Muscle of arm (tissue), 14 donors: ENCODE data around the gene AQP1. TPM values are rescaled to one million over a fixed set of nuclear protein-coding genes. Genes with fewer than 3 reads are reported as not detected.

Experiments used
- DNase-seq: peaks from one replicate; pipeline ENCODE4 v3.0.0-alpha.2; 2013
- long read RNA-seq, 11 donors: transcript quantifications; one replicate each; lab custom pipeline, GENCODE V29; 2026
- polyA plus RNA-seq, 12 donors: library from polyadenylated mRNA; unstranded; fragments of 120-200 nt; gene quantifications; one replicate each; pipeline ENCODE4 v1.2.1, GENCODE V29; 2013; ENCODE audit not compliant: insufficient read length in 12 of 12

Gene AQP1
- polyA plus RNA-seq, result 100 to 1,000 TPM in 5 of 12 donors, 10 to 100 TPM in 6, not detected in 1; 76.8 to 135 (median 91.9) TPM
- long read RNA-seq, donor 1, partial matches to known transcripts, result 0 of 4 reads
- long read RNA-seq, donor 1, other reads (novel, unspliced or antisense), result 0 of 4 reads
- long read RNA-seq, donor 2, transcript AQP1-201 (4 exons, 2,913 nt), result major isoform, 31 of 59 reads
- long read RNA-seq, donor 2, partial matches to known transcripts, result 27 of 59 reads
- long read RNA-seq, donor 2, other reads (novel, unspliced or antisense), result 0 of 59 reads
- long read RNA-seq, donor 3, transcript AQP1-201 (4 exons, 2,913 nt), result major isoform, 11 of 13 reads
- long read RNA-seq, donor 3, partial matches to known transcripts, result 0 of 13 reads
- long read RNA-seq, donor 3, other reads (novel, unspliced or antisense), result 0 of 13 reads
- long read RNA-seq, donor 4, partial matches to known transcripts, result 0 of 3 reads
- long read RNA-seq, donor 4, other reads (novel, unspliced or antisense), result 0 of 3 reads
- long read RNA-seq, donor 5, transcript AQP1-201 (4 exons, 2,913 nt), result major isoform, 33 of 36 reads
- long read RNA-seq, donor 5, partial matches to known transcripts, result 0 of 36 reads
- long read RNA-seq, donor 5, other reads (novel, unspliced or antisense), result 0 of 36 reads
- long read RNA-seq, donor 6, transcript AQP1-201 (4 exons, 2,913 nt), result major isoform, 13 of 13 reads
- long read RNA-seq, donor 6, partial matches to known transcripts, result 0 of 13 reads
- long read RNA-seq, donor 6, other reads (novel, unspliced or antisense), result 0 of 13 reads
- long read RNA-seq, donor 7, transcript AQP1-201 (4 exons, 2,913 nt), result major isoform, 22 of 25 reads
- long read RNA-seq, donor 7, partial matches to known transcripts, result 0 of 25 reads
- long read RNA-seq, donor 7, other reads (novel, unspliced or antisense), result 0 of 25 reads
- long read RNA-seq, donor 8, transcript AQP1-201 (4 exons, 2,913 nt), result major isoform, 34 of 36 reads
- long read RNA-seq, donor 8, partial matches to known transcripts, result 0 of 36 reads
- long read RNA-seq, donor 8, other reads (novel, unspliced or antisense), result 0 of 36 reads
- long read RNA-seq, donor 9, transcript AQP1-201 (4 exons, 2,913 nt), result major isoform, 8 of 8 reads
- long read RNA-seq, donor 9, partial matches to known transcripts, result 0 of 8 reads
- long read RNA-seq, donor 9, other reads (novel, unspliced or antisense), result 0 of 8 reads
- long read RNA-seq, donor 10, transcript AQP1-201 (4 exons, 2,913 nt), result major isoform, 45 of 46 reads
- long read RNA-seq, donor 10, partial matches to known transcripts, result 0 of 46 reads
- long read RNA-seq, donor 10, other reads (novel, unspliced or antisense), result 0 of 46 reads
- long read RNA-seq, donor 11, transcript AQP1-201 (4 exons, 2,913 nt), result major isoform, 27 of 27 reads
- long read RNA-seq, donor 11, partial matches to known transcripts, result 0 of 27 reads
- long read RNA-seq, donor 11, other reads (novel, unspliced or antisense), result 0 of 27 reads

DNA sequence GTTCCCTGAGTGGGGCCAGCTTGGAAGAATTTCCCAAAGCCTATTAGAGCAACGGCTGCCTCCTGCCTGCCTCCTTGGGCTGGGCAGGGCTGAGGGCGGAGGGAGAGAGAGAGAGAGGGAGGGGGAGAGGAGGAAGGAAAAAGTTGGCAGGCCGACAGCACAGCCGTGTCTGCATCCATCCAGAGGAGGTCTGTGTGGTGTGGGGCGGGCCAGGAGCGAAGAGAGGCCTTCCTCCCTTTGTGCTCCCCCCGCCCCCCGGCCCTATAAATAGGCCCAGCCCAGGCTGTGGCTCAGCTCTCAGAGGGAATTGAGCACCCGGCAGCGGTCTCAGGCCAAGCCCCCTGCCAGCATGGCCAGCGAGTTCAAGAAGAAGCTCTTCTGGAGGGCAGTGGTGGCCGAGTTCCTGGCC is at the start of gene AQP1:
Gene AQP1, plus strand, starts transcription at position 293 of the 409 bp plus-strand sequence. Its CDS starts 57 bp downstream, at position 350.
- DNase-seq, result peak; percentile 86

DNA sequence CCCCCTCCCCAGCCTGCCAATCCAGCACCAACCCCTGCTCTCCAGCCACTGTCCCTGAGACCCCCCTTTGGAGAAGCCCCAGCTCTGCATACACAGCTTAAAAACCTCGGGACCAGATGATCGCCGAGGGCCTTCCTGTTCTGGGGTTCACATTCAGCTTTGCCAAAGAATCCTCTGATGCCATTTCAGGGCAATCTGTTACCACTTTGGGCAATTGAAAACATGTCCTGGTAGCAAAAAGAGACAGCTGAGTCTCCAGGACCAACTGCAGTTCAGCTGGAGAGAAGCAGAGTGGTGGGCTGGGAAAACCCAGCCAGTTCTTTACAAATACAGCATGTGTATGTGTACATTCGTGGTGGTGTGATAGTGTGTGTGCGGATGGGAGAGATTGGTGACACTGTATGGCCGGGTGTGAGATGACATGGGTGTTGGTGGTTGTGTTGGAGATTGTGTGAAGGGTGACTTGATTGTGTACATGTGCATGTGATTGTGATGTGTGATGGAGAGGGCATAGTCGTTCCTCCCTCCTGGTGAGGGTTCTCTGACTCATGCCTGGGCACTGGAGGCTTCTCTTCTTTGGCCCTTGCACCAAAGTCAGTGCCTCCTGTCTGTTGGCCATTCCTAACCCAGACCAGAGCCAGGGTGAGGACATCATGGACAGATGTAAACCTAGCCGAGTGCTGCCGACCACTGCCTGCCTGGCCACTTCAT is 48.5 kb upstream of the AQP1 start:
- DNase-seq, result no peak

DNA sequence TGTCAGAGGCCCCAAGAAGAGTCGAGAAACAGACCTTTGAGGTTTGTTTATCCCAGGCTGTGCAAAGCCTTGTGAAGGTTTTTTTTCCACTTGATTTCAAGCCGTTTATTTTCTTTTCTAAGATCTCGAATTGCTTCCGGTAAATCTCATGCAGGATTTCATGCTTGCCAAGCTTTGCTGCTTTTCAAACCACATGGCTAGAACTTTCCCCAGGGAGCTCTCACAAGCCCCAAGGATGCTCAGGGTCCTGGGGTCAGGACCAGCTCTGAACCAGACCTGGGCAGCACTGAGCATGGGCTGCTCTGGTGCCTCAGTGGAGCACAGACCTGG is 48.0 kb upstream of the AQP1 start:
- no peak for DNase-seq

- no peak for DNase-seq
Observed at GRCh38 chr7:30864101-30864500, 47.6 kb upstream of the AQP1 start.

DNA sequence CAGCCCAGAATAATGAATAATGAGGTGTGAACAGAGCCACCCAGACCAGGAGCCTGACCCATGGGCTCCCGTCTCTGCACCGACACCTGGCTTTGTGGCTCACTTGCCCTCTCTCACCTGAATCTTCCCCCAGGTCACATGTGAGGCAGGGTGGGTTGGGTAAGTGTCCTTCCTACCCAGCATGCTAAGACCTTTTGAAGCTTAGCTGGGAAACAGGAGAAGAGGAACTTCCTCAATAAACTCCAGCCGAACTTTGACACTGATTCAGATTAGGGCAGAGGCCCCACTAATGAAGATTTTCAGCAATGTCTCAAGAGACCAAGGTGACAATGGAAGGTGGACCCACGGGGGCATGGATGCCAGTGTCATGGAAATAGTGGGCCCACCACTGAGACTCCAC is 46.6 kb upstream of the AQP1 start:
- DNase-seq, result no peak

DNA sequence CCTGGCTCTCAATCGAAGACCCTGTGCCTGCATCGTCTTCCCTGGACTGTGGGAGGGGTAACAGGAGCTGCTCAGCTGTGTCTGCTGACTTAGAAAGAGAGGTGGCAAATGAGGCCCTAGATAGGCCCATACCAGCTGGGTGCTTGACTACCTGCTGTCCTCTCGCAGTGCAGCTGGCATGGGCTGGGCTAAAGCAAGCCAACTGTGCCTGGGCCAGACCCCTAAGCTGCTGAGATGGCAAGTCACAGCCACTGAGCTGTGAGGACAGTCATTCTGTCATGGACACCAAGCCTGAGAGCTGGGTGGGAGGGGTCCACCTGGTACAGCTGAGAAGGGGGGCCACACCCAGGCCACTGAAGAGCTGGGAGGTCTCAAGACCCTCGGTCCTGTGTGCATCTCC is 45.8 kb upstream of the AQP1 start:
- DNase-seq, result no peak

GRCh38 chr7:30866939-30867338 is 44.7 kb upstream of the AQP1 start:
- no peak for DNase-seq

DNA sequence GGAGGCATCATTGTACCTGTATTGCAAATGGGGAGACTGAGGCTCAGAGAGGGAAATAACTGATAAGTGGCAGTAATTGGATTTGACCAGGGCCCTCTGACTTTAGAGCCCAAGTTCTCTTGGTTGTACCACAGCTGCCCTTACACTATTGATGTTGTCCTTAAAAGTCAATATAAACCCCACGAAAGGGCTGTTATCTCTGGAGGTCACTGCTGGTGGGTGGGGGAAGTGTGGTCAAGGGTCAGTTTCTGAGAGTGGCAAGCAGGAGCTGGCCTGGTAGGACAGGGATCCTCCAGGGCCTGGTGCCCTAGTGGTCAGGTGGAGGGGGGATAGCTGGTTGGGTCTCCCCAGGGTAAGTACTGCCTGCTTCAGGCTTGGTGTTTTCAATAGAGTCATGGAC is 44.2 kb upstream of the AQP1 start:
- DNase-seq, result no peak

- DNase-seq, result no peak
Observed at GRCh38 chr7:30869794-30870611, 41.6 kb upstream of the AQP1 start.

- DNase-seq, result no peak
Observed at GRCh38 chr7:30870821-30871518, 40.7 kb upstream of the AQP1 start.

DNA sequence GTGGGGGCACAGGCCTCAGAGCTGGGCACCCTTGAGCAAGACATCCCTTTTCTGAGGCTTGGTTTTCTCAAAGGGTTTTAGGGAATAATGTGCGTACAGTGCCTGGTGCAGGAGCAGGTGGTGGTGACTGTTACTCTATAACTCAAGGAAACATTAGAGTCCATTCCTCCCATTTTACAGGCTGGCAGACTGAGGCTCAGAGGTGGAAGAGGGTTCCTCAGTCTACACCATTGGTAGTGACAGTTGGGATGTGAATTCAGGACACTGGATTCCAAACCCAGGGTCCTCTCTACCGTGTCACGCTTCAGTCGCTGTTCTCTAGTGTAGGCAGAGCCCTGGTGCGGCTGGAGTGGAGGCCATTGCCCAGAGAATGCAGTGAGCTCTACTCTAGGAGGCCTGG is 40.0 kb upstream of the AQP1 start:
- no peak for DNase-seq

- DNase-seq, result no peak
Observed at GRCh38 chr7:30873207-30873606, 38.4 kb upstream of the AQP1 start.

GRCh38 chr7:30873656-30874055 is 38.0 kb upstream of the AQP1 start:
- DNase-seq, result no peak

- no peak for DNase-seq
Observed at GRCh38 chr7:30874656-30875302, 36.9 kb upstream of the AQP1 start.

- DNase-seq, result no peak
Observed at GRCh38 chr7:30877015-30877769, 34.5 kb upstream of the AQP1 start.

DNA sequence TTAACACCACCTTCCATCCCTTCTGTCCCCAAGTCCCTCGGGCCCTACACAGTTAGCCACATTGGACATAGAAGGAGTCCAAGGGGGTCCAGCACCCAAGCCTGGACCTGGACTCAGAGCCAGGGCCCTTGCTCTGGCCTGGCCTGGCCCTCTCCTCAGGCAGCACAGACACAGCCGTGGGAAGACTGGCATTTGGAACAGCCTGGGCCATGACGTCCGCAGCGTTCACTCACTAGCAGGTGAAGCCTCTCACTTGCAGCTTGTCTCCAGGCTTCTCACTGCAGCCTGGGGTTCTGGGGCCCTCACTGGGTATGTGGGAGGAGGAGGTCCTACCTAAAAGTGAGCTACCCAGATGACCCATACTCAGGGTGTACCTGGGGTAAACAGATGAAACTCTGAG is 33.7 kb upstream of the AQP1 start:
- DNase-seq, result no peak

GRCh38 chr7:30879139-30880124 is 32.2 kb upstream of the AQP1 start:
- DNase-seq, result no peak
